Measurements from ENCODE around the gene DESI1. TPM values are rescaled to one million over a fixed set of nuclear protein-coding genes. Genes with fewer than 3 reads are reported as not detected.
A peak's percentile ranks its signal among the peaks of the same experiment; 100 is the strongest.

DESI1 gene
- total RNA-seq (2022): 63.7 and 64.5 TPM in 2 replicates
- percentile 87 among the genes with signal in this experiment for Bru-seq, nascent RNA
- percentile 92 among the genes with signal in this experiment for BruChase-seq, experiment 1, labeled RNA remaining after a 6-hour chase
- BruChase-seq, experiment 2, labeled RNA remaining after a 2-hour chase: percentile 90 among the genes with signal in this experiment
- long read RNA-seq, transcript DESI1-201 (6 exons, 3,833 nt): major isoform, 33 of 64 reads
- long read RNA-seq, partial matches to known transcripts: 3 of 64 reads
- long read RNA-seq, other reads (novel, unspliced or antisense): 28 of 64 reads

GRCh38 chr22:41620589-41621098 is at the start of gene DESI1:
DESI1 (minus strand) TSS chr22:41621043; CDS start chr22:41620839, 204 bp downstream.
- DNase-seq: peak; percentile 59
- intact Hi-C loops (cut with micrococcal nuclease; ENCODE audit: unreplicated experiment): no loop called here
- TF ChIP-seq CTCF (IDR thresholded peaks at IDR 0.05; ENCODE audit: unreplicated experiment): no peak

GRCh38 chr22:41668971-41669911 is 48.4 kb upstream of the DESI1 start:
- BruUV-seq (replicated peaks): no TSS peak
- no peak for DNase-seq
- H3K4me1 Mint-ChIP-seq (ENCODE audit: low read depth, unreplicated experiment): peaks cover 25% of the 10 kb centered on the region
- no peaks in the 10 kb centered on the region for H3K9me3 Mint-ChIP-seq (ENCODE audit: low read depth, unreplicated experiment)
- peaks cover 71% of the 10 kb centered on the region for H3K36me3 Mint-ChIP-seq (ENCODE audit: insufficient read depth, unreplicated experiment)
- intact Hi-C loops (cut with micrococcal nuclease; ENCODE audit: unreplicated experiment): no loop called here
- TF ChIP-seq CTCF (IDR thresholded peaks at IDR 0.05; ENCODE audit: unreplicated experiment): no peak
- no peak overlapping the region for H3K4me3 Mint-ChIP-seq (ENCODE audit: low read depth, unreplicated experiment)
- H3K27ac Mint-ChIP-seq (ENCODE audit: unreplicated experiment): no peak overlapping the region
- no peaks in the 10 kb centered on the region for H3K27me3 Mint-ChIP-seq (ENCODE audit: unreplicated experiment)
- CTCF ChIA-PET: no interaction called here

More at GRCh38 chr22:41620589-41621098, at the start of gene DESI1:
- BruUV-seq (replicated peaks): no TSS peak
- H3K9me3 Mint-ChIP-seq (ENCODE audit: low read depth, unreplicated experiment): no peaks in the 10 kb centered on the region
- peak within 1 kb of the TSS; percentile 92 for H3K4me3 Mint-ChIP-seq (ENCODE audit: low read depth, unreplicated experiment)
- peak within 1 kb of the TSS; percentile 92 for H3K27ac Mint-ChIP-seq (ENCODE audit: unreplicated experiment)
- peaks cover 71% of the 10 kb centered on the region for H3K36me3 Mint-ChIP-seq (ENCODE audit: insufficient read depth, unreplicated experiment)
- CTCF ChIA-PET: interaction anchor here (0.7 to 1.7 kb wide), 3 partner anchors 46 to 77 kb away, joined by 3 to 8 read pairs (median 3); no protein-coding TSS in a partner anchor
- H3K27me3 Mint-ChIP-seq (ENCODE audit: unreplicated experiment): no peaks in the 10 kb centered on the region
- H3K4me1 Mint-ChIP-seq (ENCODE audit: low read depth, unreplicated experiment): peaks cover 10% of the 10 kb centered on the region

- CTCF ChIA-PET: interaction anchor here (0.6 kb wide), 1 partner anchor 21 kb away, joined by 3 read pairs; no protein-coding TSS in a partner anchor
- no TSS peak for BruUV-seq (replicated peaks)
- H3K27ac Mint-ChIP-seq (ENCODE audit: unreplicated experiment): no peak overlapping the region
Observed at GRCh38 chr22:41664951-41665350, 44.1 kb upstream of the DESI1 start.

More at GRCh38 chr22:41664951-41665350, 44.1 kb upstream of the DESI1 start:
- Mint-ChIP-seq H3K4me3 (ENCODE audit: low read depth, unreplicated experiment) (no peak overlapping the region), H3K4me1 (ENCODE audit: low read depth, unreplicated experiment) (peaks cover 13% of the 10 kb centered on the region), H3K9me3 (ENCODE audit: low read depth, unreplicated experiment) (no peaks in the 10 kb centered on the region), H3K36me3 (ENCODE audit: insufficient read depth, unreplicated experiment) (peaks cover 72% of the 10 kb centered on the region), H3K27me3 (ENCODE audit: unreplicated experiment) (no peaks in the 10 kb centered on the region)
- no peak for TF ChIP-seq CTCF (IDR thresholded peaks at IDR 0.05; ENCODE audit: unreplicated experiment)
- no peak for DNase-seq
- intact Hi-C loops (cut with micrococcal nuclease; ENCODE audit: unreplicated experiment): no loop called here

Data from Calu3 (cell line).